CD14-positive monocyte (primary cell): Measurements from ENCODE around the gene SLC9A8. TPM values are rescaled to one million over a fixed set of nuclear protein-coding genes. Genes with fewer than 3 reads are reported as not detected.
A peak's percentile ranks its signal among the peaks of the same experiment; 100 is the strongest.

Source experiments
- DNase-seq, 3 donors: peaks; one replicate each; pipeline ENCODE4 v3.0.0-alpha.2; 2011 to 2022
- H2AFZ ChIP-seq: 2 replicates; pipeline ENCODE4 v1.6.0; 2012; ENCODE audit warnings: mild to moderate bottlenecking, low read depth, low read length, inconsistent platforms; ENCODE audit not compliant: insufficient read depth, poor library complexity, severe bottlenecking
- H3K27ac ChIP-seq, 2 donors: 1 replicate in 1 of 2; 2 replicates in 1 of 2; pipeline ENCODE4 v1.5.1; 2012 to 2013; ENCODE audit warnings: low read length in 2 of 2, control low read depth in 1 of 2, inconsistent platforms in 1 of 2, low read depth in 1 of 2, mild to moderate bottlenecking in 1 of 2
- H3K27me3 ChIP-seq, 2 donors: one replicate each; pipeline versions ENCODE4 v1.6.0 to v1.6.1; 2011 to 2013; ENCODE audit warnings: low read length in 2 of 2; ENCODE audit not compliant: control insufficient read depth in 2 of 2, insufficient read depth in 2 of 2
- H3K36me3 ChIP-seq, 2 donors: replicated peaks in 1 of 2; 1 replicate in 1 of 2; 2 replicates in 1 of 2; pipeline versions ENCODE4 v1.5.1 to v1.6.1; 2012 to 2013; ENCODE audit warnings: low read length in 2 of 2, control low read depth in 1 of 2, inconsistent platforms in 1 of 2, mild to moderate bottlenecking in 1 of 2; ENCODE audit not compliant: insufficient read depth in 2 of 2, control insufficient read depth in 1 of 2
- H3K4me1 ChIP-seq, 2 donors: 1 replicate in 1 of 2; 2 replicates in 1 of 2; pipeline versions ENCODE4 v1.5.1 to v1.6.1; 2012 to 2013; ENCODE audit warnings: low read length in 2 of 2, control low read depth in 1 of 2, inconsistent platforms in 1 of 2, mild to moderate bottlenecking in 1 of 2, moderate library complexity in 1 of 2; ENCODE audit not compliant: insufficient read depth in 2 of 2, control insufficient read depth in 1 of 2
- H3K4me2 ChIP-seq: replicated peaks from 2 replicates; pipeline ENCODE3; 2012; ENCODE audit warnings: low read length, moderate library complexity, mild to moderate bottlenecking; ENCODE audit not compliant: poor library complexity, severe bottlenecking; ENCODE audit errors: extremely low read depth
- H3K4me3 ChIP-seq, 3 experiments: fragments of 200-600 bp in 1 of 3; sonication (generic) in 1 of 3; replicated peaks in 1 of 3; 1 replicate in 2 of 3; 2 replicates in 1 of 3; pipeline ENCODE4 v1.5.1; 2011 to 2013; ENCODE audit warnings: low read length in 3 of 3, mild to moderate bottlenecking in 3 of 3, control low read depth in 2 of 3, low read depth in 2 of 3, inconsistent platforms in 1 of 3, moderate library complexity in 1 of 3
- H3K79me2 ChIP-seq: 2 replicates; pipeline ENCODE4 v1.6.0; 2012; ENCODE audit warnings: mild to moderate bottlenecking, control low read depth, inconsistent platforms, low read length, moderate library complexity; ENCODE audit not compliant: insufficient read depth
- H3K9ac ChIP-seq: 2 replicates; pipeline ENCODE4 v1.6.0; 2017; ENCODE audit warnings: low read length, mild to moderate bottlenecking; ENCODE audit not compliant: insufficient read depth, poor library complexity, severe bottlenecking
- H3K9me3 ChIP-seq, 2 donors: replicated peaks in 1 of 2; 1 replicate in 1 of 2; 2 replicates in 1 of 2; pipeline versions ENCODE4 v1.5.1 to v1.6.1; 2012 to 2013; ENCODE audit warnings: low read length in 2 of 2, control low read depth in 1 of 2; ENCODE audit not compliant: control insufficient read depth in 1 of 2, insufficient read depth in 1 of 2
- H4K20me1 ChIP-seq: 2 replicates; pipeline ENCODE4 v1.6.0; 2012; ENCODE audit warnings: mild to moderate bottlenecking, low read length, control low read depth, moderate library complexity; ENCODE audit not compliant: insufficient read depth
- H3K27ac Mint-ChIP-seq, 7 donors: one replicate each; pipeline ENCODE4 v1.8.0; 2020; ENCODE audit warnings: mild to moderate bottlenecking in 7 of 7, mixed read lengths in 7 of 7, moderate library complexity in 6 of 7, inconsistent platforms in 2 of 7
- H3K27me3 Mint-ChIP-seq, 3 donors: one replicate each; pipeline ENCODE4 v1.8.0; 2021 to 2022; ENCODE audit warnings: low read depth in 3 of 3, mild to moderate bottlenecking in 3 of 3, mixed read lengths in 3 of 3, moderate library complexity in 3 of 3, inconsistent platforms in 1 of 3
- H3K36me3 Mint-ChIP-seq, 2 donors: one replicate each; pipeline ENCODE4 v1.8.0; 2020; ENCODE audit warnings: mixed read lengths in 2 of 2, inconsistent platforms in 1 of 2, mild to moderate bottlenecking in 1 of 2
- H3K4me1 Mint-ChIP-seq: one replicate; pipeline ENCODE4 v1.8.0; 2020; ENCODE audit warnings: mild to moderate bottlenecking, mixed read lengths
- H3K4me3 Mint-ChIP-seq, 2 donors: one replicate each; pipeline ENCODE4 v1.8.0; 2020; ENCODE audit warnings: mild to moderate bottlenecking in 2 of 2, mixed read lengths in 2 of 2, moderate library complexity in 1 of 2
- H3K9me3 Mint-ChIP-seq, 7 donors: one replicate each; pipeline ENCODE4 v1.8.0; 2020 to 2022; ENCODE audit warnings: mixed read lengths in 7 of 7, mild to moderate bottlenecking in 6 of 7, moderate library complexity in 6 of 7, inconsistent platforms in 2 of 7
- CTCF ChIP-seq: fragments of 200-600 bp; IDR thresholded peaks from one replicate; pipeline ENCODE4 v1.8.0; 2022; ENCODE audit warnings: antibody characterized with exemption, mild to moderate bottlenecking
- WGBS: methylation state at CpG from one replicate; pipeline ENCODE4 v1.1.5; 2013; ENCODE audit warnings: missing lambda C conversion rate; ENCODE audit not compliant: insufficient coverage; 5-methylcytosine and 5-hydroxymethylcytosine counted together
- intact Hi-C, 2 donors: fragments of 100-400 bp; cut with micrococcal nuclease; formaldehyde crosslinking; loops; one replicate each; pipeline versions ENCODE4 v1.15.0 to v1.15.1; 2023
- polyA plus RNA-seq, 3 donors: library from polyadenylated mRNA; depleted of rRNA in 1 of 3; unstranded in 2 of 3; stranded (reverse) in 1 of 3; fragments of 300-500 nt in 2 of 3; fragments of >200 nt in 1 of 3; fragmentation: Illumina TruSeq in 2 of 3; gene quantifications; 1 replicate in 2 of 3; 2 replicates in 1 of 3; pipeline ENCODE4 v1.2.3, GENCODE V29; 2012 to 2021

SLC9A8 gene
- polyA plus RNA-seq, 3 donors: 3.0 to 14.6 (median 3.3) TPM

GRCh38 chr20:49785852-49786175 lies 26.8 kb upstream of the SLC9A8 start:
- Mint-ChIP-seq H3K4me1 (peaks cover 49% of the 10 kb centered on the region), H3K4me3 (peak overlapping the region; percentile 68 to 91), H3K36me3 (peaks cover 0 to 3% of the 10 kb centered on the region in 2 donors), H3K27me3 (peaks cover 1 to 8% (median 2%) of the 10 kb centered on the region in 3 donors), H3K27ac (peak overlapping the region; percentile 83 to 95 (median 91)), H3K9me3 (peaks cover 0 to 7% (median 0%) of the 10 kb centered on the region in 7 donors)
- peak overlapping the region; percentile 64 for H3K4me2 ChIP-seq
- WGBS: no CpG with 5 or more reads among the region's 4 CpGs
- no peaks in the 10 kb centered on the region for H3K36me3 ChIP-seq
- H3K79me2 ChIP-seq: no peaks in the 10 kb centered on the region
- H3K27me3 ChIP-seq: no peaks in the 10 kb centered on the region
- H3K9ac ChIP-seq: no peak overlapping the region
- peak; percentile 53 to 76 (median 72) for DNase-seq
- no peaks in the 10 kb centered on the region for H3K9me3 ChIP-seq
- no peak for TF ChIP-seq CTCF
- intact Hi-C loops: loop anchor here in 1 of 2 donors (5.0 kb wide), 1 partner anchor 74 kb away; the partner anchor contains the start of gene B4GALT5
- no peaks in the 10 kb centered on the region for H4K20me1 ChIP-seq
- peak overlapping the region; percentile 1 for H2AFZ ChIP-seq
- peaks cover 44 to 49% of the 10 kb centered on the region in 2 donors for H3K4me1 ChIP-seq
- H3K4me3 ChIP-seq: peak overlapping the region; percentile 27 to 68 (median 33)
- peak overlapping the region; percentile 56 to 60 for H3K27ac ChIP-seq

GRCh38 chr20:49786196-49786595 lies 26.4 kb upstream of the SLC9A8 start:
- Histone ChIP-seq H3K4me2 (peak overlapping the region; percentile 64), H2AFZ (peak overlapping the region; percentile 1), H3K9me3 (no peaks in the 10 kb centered on the region), H3K9ac (no peak overlapping the region), H3K27ac (peak overlapping the region; percentile 56 to 60), H3K4me3 (peak overlapping the region; percentile 27 to 68 (median 33)), H3K4me1 (peaks cover 44 to 49% of the 10 kb centered on the region in 2 donors), H3K27me3 (no peaks in the 10 kb centered on the region), H3K36me3 (no peaks in the 10 kb centered on the region), H3K79me2 (no peaks in the 10 kb centered on the region), H4K20me1 (no peaks in the 10 kb centered on the region)
- peak in 1 of 3 donors; percentile 53 for DNase-seq
- intact Hi-C loops: loop anchor here in 1 of 2 donors (5.0 kb wide), 1 partner anchor 74 kb away; the partner anchor contains the start of gene B4GALT5
- WGBS: no CpG with 5 or more reads among the region's 11 CpGs
- H3K27me3 Mint-ChIP-seq: peaks cover 1 to 10% (median 2%) of the 10 kb centered on the region in 3 donors
- H3K27ac Mint-ChIP-seq: peak overlapping the region; percentile 83 to 95 (median 91)
- peaks cover 52% of the 10 kb centered on the region for H3K4me1 Mint-ChIP-seq
- peaks cover 0 to 7% (median 0%) of the 10 kb centered on the region in 7 donors for H3K9me3 Mint-ChIP-seq
- peak overlapping the region; percentile 68 to 91 for H3K4me3 Mint-ChIP-seq
- H3K36me3 Mint-ChIP-seq: peaks cover 0 to 3% of the 10 kb centered on the region in 2 donors
- TF ChIP-seq CTCF: no peak
